CD4-positive, alpha-beta T cell (primary cell): ENCODE measurements around the gene DRC3. TPM values are rescaled to one million over a fixed set of nuclear protein-coding genes. Genes with fewer than 3 reads are reported as not detected.

Experiments used
- ATAC-seq: fragments of 200-7000 bp; cut with Tn5 transposase; one replicate; pipeline ENCODE4 v1.10.0; 2022; ENCODE audit warnings: mild to moderate bottlenecking; ENCODE audit not compliant: poor library complexity
- CTCF ChIA-PET: fragments of 350-600 bp; sonication (Branson Sonifier 250); formaldehyde crosslinking; loops from one replicate; lab custom pipeline; 2021; ENCODE audit warnings: antibody characterized with exemption, inconsistent platforms; lab: Charles Lee
- POLR2A ChIA-PET: fragments of 350-600 bp; sonication (Branson Sonifier 250); formaldehyde crosslinking; loops from one replicate; lab custom pipeline; 2021; ENCODE audit warnings: antibody characterized with exemption, inconsistent platforms; lab: Charles Lee
- DNase-seq, 14 experiments: peaks; one replicate each; pipeline ENCODE4 v3.0.0-alpha.2; 2013 to 2020; ENCODE audit warnings: mixed read lengths in 2 of 14
- H3K27ac ChIP-seq, 2 donors: one replicate each; pipeline versions ENCODE4 v1.5.1 to v1.7.0; 2013; ENCODE audit warnings: low read length in 2 of 2, low read depth in 1 of 2, mild to moderate bottlenecking in 1 of 2
- H3K27me3 ChIP-seq, 2 experiments: 1 replicate in 1 of 2; 2 replicates in 1 of 2; pipeline versions ENCODE4 v1.6.1 to v1.7.0; 2013; ENCODE audit warnings: low read length in 2 of 2, control low read depth in 1 of 2, mild to moderate bottlenecking in 1 of 2, moderate library complexity in 1 of 2; ENCODE audit not compliant: insufficient read depth in 2 of 2, control insufficient read depth in 1 of 2
- H3K36me3 ChIP-seq: one replicate; pipeline ENCODE4 v1.6.1; 2013; ENCODE audit warnings: low read length, control low read depth; ENCODE audit not compliant: insufficient read depth
- H3K4me1 ChIP-seq: one replicate; pipeline ENCODE4 v1.6.1; 2013; ENCODE audit warnings: low read length, control low read depth; ENCODE audit not compliant: insufficient read depth
- H3K4me3 ChIP-seq: one replicate; pipeline ENCODE4 v1.5.1; 2013; ENCODE audit warnings: mild to moderate bottlenecking, low read length, moderate library complexity
- H3K9me3 ChIP-seq, 2 experiments: 1 replicate in 1 of 2; 2 replicates in 1 of 2; pipeline versions ENCODE4 v1.6.1 to v1.7.0; 2013; ENCODE audit warnings: low read length in 2 of 2, mild to moderate bottlenecking in 2 of 2, control low read depth in 1 of 2, moderate library complexity in 1 of 2; ENCODE audit not compliant: control insufficient read depth in 1 of 2, insufficient read depth in 1 of 2
- H3K27ac Mint-ChIP-seq: one replicate; pipeline ENCODE4 v1.8.0; 2020; ENCODE audit warnings: mixed read lengths
- H3K27me3 Mint-ChIP-seq: one replicate; pipeline ENCODE4 v1.8.0; 2021; ENCODE audit warnings: mixed read lengths
- H3K36me3 Mint-ChIP-seq: one replicate; pipeline ENCODE4 v1.8.0; 2021; ENCODE audit warnings: low read depth, mixed read lengths
- H3K4me1 Mint-ChIP-seq: one replicate; pipeline ENCODE4 v1.8.0; 2021; ENCODE audit warnings: low read depth, mixed read lengths
- H3K4me3 Mint-ChIP-seq: one replicate; pipeline ENCODE4 v1.8.0; 2020; ENCODE audit warnings: mild to moderate bottlenecking, mixed read lengths
- H3K9me3 Mint-ChIP-seq: one replicate; pipeline ENCODE4 v1.8.0; 2020; ENCODE audit warnings: mixed read lengths
- CTCF ChIP-seq: fragments of 200-600 bp; IDR thresholded peaks from one replicate; pipeline ENCODE4 v1.8.0; 2022; ENCODE audit warnings: antibody characterized with exemption, mild to moderate bottlenecking
- intact Hi-C, 2 experiments: fragments of 100-400 bp; cut with DNase I in 1 of 2; cut with micrococcal nuclease in 1 of 2; formaldehyde crosslinking; loops; one replicate each; pipeline versions ENCODE4 v1.15.1 to v1.9.0; 2023 to 2025; cut with DNase I, micrococcal nuclease
- total RNA-seq, 174 experiments: library from RNA in 2 of 174; stranded (reverse) in 2 of 174; gene quantifications; one replicate each; pipeline ENCODE4 v1.2.3 and lab custom pipeline; 2021 to 2026

DRC3 gene
- total RNA-seq, 2 experiments from 2014 or later: 0.11 TPM; not detected in 1

GRCh38 chr17:18028114-18028951 is 55.7 kb downstream of the DRC3 start:
- CTCF ChIA-PET: interaction anchor here (0.6 to 0.7 kb wide), 3 partner anchors 62 to 386 kb away, joined by 3 to 4 read pairs (median 3); no protein-coding TSS in a partner anchor
- no peak overlapping the region for H3K27ac ChIP-seq
- TF ChIP-seq CTCF: no peak
- H3K9me3 ChIP-seq: no peaks in the 10 kb centered on the region
- POLR2A ChIA-PET: interaction anchor here (0.7 kb wide), 1 partner anchor 59 kb away, joined by 3 read pairs; the partner anchor contains the start of gene DRG2
- peaks cover 37% of the 10 kb centered on the region for H3K36me3 Mint-ChIP-seq
- H3K27me3 Mint-ChIP-seq: no peaks in the 10 kb centered on the region
- intact Hi-C loops: no loop called here
- H3K27ac Mint-ChIP-seq: no peak overlapping the region
- ATAC-seq: no peak
- H3K36me3 ChIP-seq: peaks cover 21% of the 10 kb centered on the region
- H3K4me3 ChIP-seq: no peak overlapping the region
- no peaks in the 10 kb centered on the region for H3K27me3 ChIP-seq
- H3K4me1 Mint-ChIP-seq: peaks cover 10% of the 10 kb centered on the region
- no peak for DNase-seq
- H3K4me3 Mint-ChIP-seq: no peak overlapping the region
- H3K4me1 ChIP-seq: peaks cover 11% of the 10 kb centered on the region
- H3K9me3 Mint-ChIP-seq: no peaks in the 10 kb centered on the region

- DNase-seq (no peak), ATAC-seq (no peak)
- peaks cover 17% of the 10 kb centered on the region for H3K4me1 ChIP-seq
- intact Hi-C loops: no loop called here
- H3K27ac ChIP-seq: no peak overlapping the region
- no peak overlapping the region for H3K27ac Mint-ChIP-seq
- no peaks in the 10 kb centered on the region for H3K27me3 ChIP-seq
- ChIA-PET POLR2A (interaction anchor here (0.7 kb wide), 1 partner anchor 59 kb away, joined by 3 read pairs; the partner anchor contains the start of gene DRG2), CTCF (interaction anchor here (0.7 kb wide), 1 partner anchor 63 kb away, joined by 4 read pairs; no protein-coding TSS in a partner anchor)
- no peak overlapping the region for H3K4me3 Mint-ChIP-seq
- H3K9me3 ChIP-seq: no peaks in the 10 kb centered on the region
- TF ChIP-seq CTCF: no peak
- H3K36me3 Mint-ChIP-seq: peaks cover 30% of the 10 kb centered on the region
- H3K4me3 ChIP-seq: no peak overlapping the region
- H3K36me3 ChIP-seq: peaks cover 19% of the 10 kb centered on the region
- no peaks in the 10 kb centered on the region for H3K27me3 Mint-ChIP-seq
- no peaks in the 10 kb centered on the region for H3K9me3 Mint-ChIP-seq
- H3K4me1 Mint-ChIP-seq: peaks cover 14% of the 10 kb centered on the region
Observed at GRCh38 chr17:18028952-18029540, 56.4 kb downstream of the DRC3 start.

- no peak for DNase-seq
- no peaks in the 10 kb centered on the region for H3K27me3 ChIP-seq
- Mint-ChIP-seq H3K4me1 (peaks cover 14% of the 10 kb centered on the region), H3K4me3 (no peak overlapping the region), H3K9me3 (no peaks in the 10 kb centered on the region), H3K36me3 (peaks cover 8% of the 10 kb centered on the region), H3K27ac (no peak overlapping the region), H3K27me3 (no peaks in the 10 kb centered on the region)
- peaks cover 12% of the 10 kb centered on the region for H3K4me1 ChIP-seq
- H3K27ac ChIP-seq: no peak overlapping the region
- no peak overlapping the region for H3K4me3 ChIP-seq
- H3K36me3 ChIP-seq: peaks cover 10% of the 10 kb centered on the region
- H3K9me3 ChIP-seq: no peaks in the 10 kb centered on the region
- intact Hi-C loops: loop anchor here in 1 of 2 experiments (1.0 to 10.0 kb wide), 3 partner anchors 141 to 277 kb away; no protein-coding TSS in a partner anchor
- ChIA-PET CTCF (no interaction called here), POLR2A (no interaction called here)
- TF ChIP-seq CTCF: no peak
- ATAC-seq: no peak
Observed at GRCh38 chr17:18031955-18032354, 59.3 kb downstream of the DRC3 start.
